Head of caudate nucleus (tissue), 42 donors: ENCODE results near the gene GP1BB.
"Not testable (repeated sequence)": the region's sequence is repeated elsewhere in the genome, so short reads cannot be mapped to it uniquely, and the experiment has no call there.

ENCODE experiments used
- DNase-seq, 42 donors: peaks; one replicate each; pipeline versions ENCODE4 v3.0.0 to v3.0.0-alpha.2; 2020 to 2021; ENCODE audit warnings: mixed read lengths in 7 of 42
- intact Hi-C: fragments of 100-400 bp; cut with DNase I; formaldehyde crosslinking; loops from one replicate; pipeline ENCODE4 v1.15.0; 2022

The GP1BB gene

GRCh38 chr22:19721330-19722177 lies 1.8 kb upstream of the GP1BB start:
- no peak for DNase-seq
- intact Hi-C loops, result no loop called here

- peak in 18 of 42 donors; percentile 25 to 65 (median 46) for DNase-seq
- intact Hi-C loops, result no loop called here
Measured at GRCh38 chr22:19722178-19722981, 959 bp upstream of the GP1BB start.

- intact Hi-C loops, result no loop called here
- DNase-seq, result no peak
Measured at GRCh38 chr22:19722982-19723231, 432 bp upstream of the GP1BB start.

GRCh38 chr22:19723983-19724827 lies 866 bp downstream of the GP1BB start:
- intact Hi-C loops, result no loop called here
- DNase-seq, result no peak

- no peak for DNase-seq
Measured at GRCh38 chr22:19724927-19725661, 1.8 kb downstream of the GP1BB start.

GRCh38 chr22:19726064-19726788 lies 2.9 kb downstream of the GP1BB start:
- intact Hi-C loops, DNase-seq: not testable (repeated sequence)

More at GRCh38 chr22:19724927-19725661, 1.8 kb downstream of the GP1BB start:
- intact Hi-C loops, result no loop called here

GRCh38 chr22:19727310-19728150 lies 4.2 kb downstream of the GP1BB start:
- intact Hi-C loops, result no loop called here
- DNase-seq, result no peak

GRCh38 chr22:19728271-19728670 lies 4.9 kb downstream of the GP1BB start:
- intact Hi-C loops, result no loop called here
- no peak for DNase-seq

GRCh38 chr22:19728836-19729235 lies 5.5 kb downstream of the GP1BB start:
- DNase-seq, result no peak
- intact Hi-C loops, result no loop called here

GRCh38 chr22:19729507-19729906 lies 6.2 kb downstream of the GP1BB start:
- intact Hi-C loops, result no loop called here
- DNase-seq, result no peak

- DNase-seq, result no peak
- intact Hi-C loops, result loop anchor here (5.0 kb wide), 1 partner anchor 122 kb away; the partner anchor contains the start of genes GNB1L and RTL10
Measured at GRCh38 chr22:19730198-19730597, 6.9 kb downstream of the GP1BB start.

- DNase-seq, result peak; percentile 63 to 95 (median 88)
Measured at GRCh38 chr22:19730655-19731360, 7.5 kb downstream of the GP1BB start.

GRCh38 chr22:19731361-19732135 lies 8.2 kb downstream of the GP1BB start:
- intact Hi-C loops, result loop anchor here (2.0 to 5.0 kb wide), 2 partner anchors 121 to 179 kb away; partner anchors contain the start of genes GNB1L and RTL10
- no peak for DNase-seq

More at GRCh38 chr22:19730655-19731360, 7.5 kb downstream of the GP1BB start:
- intact Hi-C loops, result loop anchor here (5.0 kb wide), 1 partner anchor 121 kb away; the partner anchor contains the start of genes GNB1L and RTL10

- intact Hi-C loops, result loop anchor here (2.0 to 5.0 kb wide), 2 partner anchors 120 to 178 kb away; partner anchors contain the start of genes GNB1L and RTL10
- DNase-seq, result no peak
Measured at GRCh38 chr22:19732403-19733113, 9.2 kb downstream of the GP1BB start.

GRCh38 chr22:19733755-19734154 lies 10.4 kb downstream of the GP1BB start:
- no peak for DNase-seq
- intact Hi-C loops, result loop anchor here (2.0 to 5.0 kb wide), 2 partner anchors 119 to 177 kb away; partner anchors contain the start of genes GNB1L and RTL10
